Cardiac muscle cell (in vitro differentiated cells and primary cell): ENCODE measurements around the gene CARMIL1. TPM values are rescaled to one million over a fixed set of nuclear protein-coding genes. Genes with fewer than 3 reads are reported as not detected.

Source experiments
- DNase-seq, 2 donors: peaks; one replicate each; pipeline versions ENCODE4 v3.0.0 to v3.0.0-alpha.2; 2010 to 2017; ENCODE audit warnings: low read depth in 1 of 2, low spot score in 1 of 2
- H3K27ac ChIP-seq: fragments of 200-600 bp; sonication (generic); 2 replicates; pipeline ENCODE4 v1.5.1; 2016
- H3K27me3 ChIP-seq: fragments of 200-600 bp; sonication (generic); 2 replicates; pipeline ENCODE4 v1.6.0; 2016; ENCODE audit warnings: control low read depth
- H3K36me3 ChIP-seq: fragments of 200-600 bp; sonication (generic); 2 replicates; pipeline ENCODE4 v1.5.1; 2016; ENCODE audit warnings: control low read depth
- H3K4me1 ChIP-seq: fragments of 200-600 bp; sonication (generic); 2 replicates; pipeline ENCODE4 v1.8.1; 2017; ENCODE audit warnings: low read depth, mild to moderate bottlenecking, mixed run types
- H3K4me3 ChIP-seq: fragments of 200-600 bp; sonication (generic); 2 replicates; pipeline ENCODE4 v1.5.1; 2016; ENCODE audit warnings: mild to moderate bottlenecking
- H3K9me3 ChIP-seq: fragments of 200-600 bp; sonication (generic); 2 replicates; pipeline ENCODE4 v1.5.1; 2017; ENCODE audit warnings: low read depth, mild to moderate bottlenecking, control low read depth
- polyA plus RNA-seq: library from polyadenylated mRNA; unstranded; fragments of >200 nt; fragmentation: Nextera tagmentation; extraction: Ambion mirVana; gene quantifications from 2 replicates; pipeline ENCODE4 v1.2.1, GENCODE V29; 2016
- total RNA-seq: library from RNA; depleted of rRNA; stranded (reverse); fragments of >200 nt; gene quantifications from 2 replicates; pipeline ENCODE4 v1.2.3, GENCODE V29; 2016
- TF ChIP-seq, protein P1 (sequence below): IDR thresholded peaks from 2 replicates; pipeline ENCODE4 v1.5.1; 2012; ENCODE audit warnings: low read depth, mild to moderate bottlenecking, low read length

CARMIL1 gene
- total and polyA plus RNA-seq, 2 experiments from 2014 or later, result 15.7 to 63.6 TPM

DNA sequence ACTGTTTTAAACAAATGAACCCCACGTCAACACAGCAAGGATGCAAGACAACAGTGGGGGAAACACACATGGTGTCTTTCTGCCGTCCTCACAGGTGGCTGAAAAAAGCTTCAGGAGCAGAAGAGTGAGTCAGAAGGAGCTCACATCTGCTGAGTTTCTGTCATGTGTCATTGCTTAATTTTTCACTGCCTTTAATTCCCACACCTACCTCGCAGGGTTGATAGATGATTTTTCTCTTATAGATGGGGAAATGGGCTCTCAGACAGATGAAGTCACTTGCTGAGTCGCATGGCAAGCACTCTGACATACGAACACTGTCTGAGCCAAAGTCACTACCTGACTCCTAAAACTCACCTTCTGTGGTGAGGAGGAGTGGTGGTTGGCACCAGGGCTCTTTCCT is 28.3 kb upstream of the CARMIL1 start:
- no peaks in the 10 kb centered on the region for H3K9me3 ChIP-seq
- H3K36me3 ChIP-seq, result no peaks in the 10 kb centered on the region
- no peak overlapping the region for H3K4me3 ChIP-seq
- H3K27me3 ChIP-seq, result peaks cover 3% of the 10 kb centered on the region
- H3K27ac ChIP-seq, result no peak overlapping the region
- TF ChIP-seq, protein P1, sequence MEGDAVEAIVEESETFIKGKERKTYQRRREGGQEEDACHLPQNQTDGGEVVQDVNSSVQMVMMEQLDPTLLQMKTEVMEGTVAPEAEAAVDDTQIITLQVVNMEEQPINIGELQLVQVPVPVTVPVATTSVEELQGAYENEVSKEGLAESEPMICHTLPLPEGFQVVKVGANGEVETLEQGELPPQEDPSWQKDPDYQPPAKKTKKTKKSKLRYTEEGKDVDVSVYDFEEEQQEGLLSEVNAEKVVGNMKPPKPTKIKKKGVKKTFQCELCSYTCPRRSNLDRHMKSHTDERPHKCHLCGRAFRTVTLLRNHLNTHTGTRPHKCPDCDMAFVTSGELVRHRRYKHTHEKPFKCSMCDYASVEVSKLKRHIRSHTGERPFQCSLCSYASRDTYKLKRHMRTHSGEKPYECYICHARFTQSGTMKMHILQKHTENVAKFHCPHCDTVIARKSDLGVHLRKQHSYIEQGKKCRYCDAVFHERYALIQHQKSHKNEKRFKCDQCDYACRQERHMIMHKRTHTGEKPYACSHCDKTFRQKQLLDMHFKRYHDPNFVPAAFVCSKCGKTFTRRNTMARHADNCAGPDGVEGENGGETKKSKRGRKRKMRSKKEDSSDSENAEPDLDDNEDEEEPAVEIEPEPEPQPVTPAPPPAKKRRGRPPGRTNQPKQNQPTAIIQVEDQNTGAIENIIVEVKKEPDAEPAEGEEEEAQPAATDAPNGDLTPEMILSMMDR, result no peak
- DNase-seq, result no peak
- no peaks in the 10 kb centered on the region for H3K4me1 ChIP-seq

- Histone ChIP-seq H3K4me3 (no peak overlapping the region), H3K36me3 (no peaks in the 10 kb centered on the region), H3K9me3 (no peaks in the 10 kb centered on the region), H3K27ac (no peak overlapping the region), H3K27me3 (peaks cover 3% of the 10 kb centered on the region), H3K4me1 (no peaks in the 10 kb centered on the region)
- no peak for DNase-seq
- TF ChIP-seq, protein P1, result no peak
These were observed 27.7 kb upstream of the CARMIL1 start for GRCh38 chr6:25251426-25251825.

DNA sequence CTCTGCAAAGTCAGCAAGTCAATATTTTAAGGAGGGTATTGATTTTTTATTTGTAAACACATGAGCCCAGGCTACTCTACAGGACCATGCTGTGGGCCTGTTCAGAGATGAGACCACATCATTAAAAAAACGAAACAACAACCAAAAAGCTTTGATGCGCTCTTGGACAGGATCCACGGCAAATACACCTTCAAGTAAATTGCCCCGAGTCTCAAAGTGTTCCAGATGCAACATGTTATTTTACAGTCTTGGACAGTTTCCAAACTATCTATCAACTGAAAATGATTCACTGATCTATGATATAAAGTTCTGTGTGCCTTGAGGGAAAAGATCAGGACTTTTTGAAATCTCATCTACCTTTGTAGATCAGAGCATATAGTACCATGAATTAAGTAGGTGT is 25.8 kb upstream of the CARMIL1 start:
- Histone ChIP-seq H3K36me3 (no peaks in the 10 kb centered on the region), H3K9me3 (no peaks in the 10 kb centered on the region), H3K27ac (no peak overlapping the region), H3K4me3 (no peak overlapping the region), H3K4me1 (no peaks in the 10 kb centered on the region), H3K27me3 (peaks cover 3% of the 10 kb centered on the region)
- no peak for DNase-seq
- TF ChIP-seq, protein P1, result no peak

- TF ChIP-seq, protein P1, result no peak
- no peak overlapping the region for H3K27ac ChIP-seq
- no peaks in the 10 kb centered on the region for H3K9me3 ChIP-seq
- H3K4me1 ChIP-seq, result no peaks in the 10 kb centered on the region
- DNase-seq, result no peak
- no peaks in the 10 kb centered on the region for H3K36me3 ChIP-seq
- no peak overlapping the region for H3K4me3 ChIP-seq
- H3K27me3 ChIP-seq, result peaks cover 3% of the 10 kb centered on the region
These were observed 24.5 kb upstream of the CARMIL1 start for GRCh38 chr6:25254671-25255070.

GRCh38 chr6:25257686-25258348 is 21.4 kb upstream of the CARMIL1 start:
- Histone ChIP-seq H3K27me3 (peaks cover 3% of the 10 kb centered on the region), H3K9me3 (no peaks in the 10 kb centered on the region), H3K4me3 (no peak overlapping the region), H3K27ac (no peak overlapping the region), H3K4me1 (no peaks in the 10 kb centered on the region), H3K36me3 (no peaks in the 10 kb centered on the region)
- TF ChIP-seq, protein P1, result no peak
- no peak for DNase-seq
